PC-3 (cell line): ENCODE results near the gene UFC1.

Experiments used
- CTCF ChIP-seq: fragments of 300-600 bp; sonication (generic); conservative IDR thresholded peaks from 2 replicates; pipeline ENCODE4 v1.5.1; 2017; ENCODE audit warnings: antibody characterized with exemption, low read depth, mild to moderate bottlenecking, low read length
- EZH2 ChIP-seq: fragments of 300-600 bp; sonication (generic); IDR thresholded peaks from one replicate; pipeline ENCODE4 v1.6.1; 2017; ENCODE audit warnings: antibody characterized with exemption, mild to moderate bottlenecking, low read length; ENCODE audit not compliant: unreplicated experiment
- EZH2phosphoT487 ChIP-seq: fragments of 300-600 bp; sonication (generic); IDR thresholded peaks from 2 replicates; pipeline ENCODE4 v1.6.1; 2018; ENCODE audit warnings: mild to moderate bottlenecking, antibody characterized with exemption, low read length, borderline replicate concordance

- no peak for TF ChIP-seq CTCF
- no peak for TF ChIP-seq EZH2phosphoT487
- no peak for TF ChIP-seq EZH2
Measured at GRCh38 chr1:161172349-161172748, 18.6 kb downstream of the UFC1 start.
